Right atrium auricular region (tissue), 2 donors: ENCODE measurements around the gene MAN1B1. TPM values are rescaled to one million over a fixed set of nuclear protein-coding genes. Genes with fewer than 3 reads are reported as not detected.

ENCODE experiments used
- DNase-seq: peaks from one replicate; pipeline ENCODE4 v3.0.0-alpha.2; 2019; ENCODE audit warnings: low spot score
- H3K27ac ChIP-seq, 2 donors: fragments of 200-600 bp; sonication (generic); 1 replicate in 1 of 2; 2 replicates in 1 of 2; pipeline ENCODE4 v1.5.1; 2016 to 2019
- H3K27me3 ChIP-seq, 2 donors: fragments of 200-600 bp; sonication (generic); one replicate each; pipeline versions ENCODE4 v1.5.1 to v1.6.0; 2017 to 2019
- H3K36me3 ChIP-seq: fragments of 200-600 bp; sonication (generic); one replicate; pipeline ENCODE4 v1.5.1; 2016
- H3K4me1 ChIP-seq, 2 donors: fragments of 200-600 bp; sonication (generic); one replicate each; pipeline versions ENCODE4 v1.5.1 to v1.6.0; 2017 to 2019
- H3K4me3 ChIP-seq, 2 donors: fragments of 200-600 bp; sonication (generic); 1 replicate in 1 of 2; 2 replicates in 1 of 2; pipeline ENCODE4 v1.5.1; 2017 to 2019; ENCODE audit warnings: mild to moderate bottlenecking in 1 of 2, moderate library complexity in 1 of 2
- H3K9me3 ChIP-seq, 2 donors: fragments of 200-600 bp; sonication (generic); one replicate each; pipeline ENCODE4 v1.5.1; 2019
- total RNA-seq, 2 donors: library from RNA; depleted of rRNA; stranded (reverse); fragments of >200 nt; gene quantifications; one replicate each; pipeline ENCODE4 v1.1.0, GENCODE V29; 2016
- TF ChIP-seq, protein P1 (sequence below), 2 donors: fragments of 200-600 bp; sonication (generic); IDR thresholded peaks; one replicate each; pipeline ENCODE4 v1.5.1; 2019; ENCODE audit warnings: antibody characterized with exemption in 2 of 2

MAN1B1 gene
- 10 to 100 TPM; 20.9 to 26.8 TPM for total RNA-seq

DNA sequence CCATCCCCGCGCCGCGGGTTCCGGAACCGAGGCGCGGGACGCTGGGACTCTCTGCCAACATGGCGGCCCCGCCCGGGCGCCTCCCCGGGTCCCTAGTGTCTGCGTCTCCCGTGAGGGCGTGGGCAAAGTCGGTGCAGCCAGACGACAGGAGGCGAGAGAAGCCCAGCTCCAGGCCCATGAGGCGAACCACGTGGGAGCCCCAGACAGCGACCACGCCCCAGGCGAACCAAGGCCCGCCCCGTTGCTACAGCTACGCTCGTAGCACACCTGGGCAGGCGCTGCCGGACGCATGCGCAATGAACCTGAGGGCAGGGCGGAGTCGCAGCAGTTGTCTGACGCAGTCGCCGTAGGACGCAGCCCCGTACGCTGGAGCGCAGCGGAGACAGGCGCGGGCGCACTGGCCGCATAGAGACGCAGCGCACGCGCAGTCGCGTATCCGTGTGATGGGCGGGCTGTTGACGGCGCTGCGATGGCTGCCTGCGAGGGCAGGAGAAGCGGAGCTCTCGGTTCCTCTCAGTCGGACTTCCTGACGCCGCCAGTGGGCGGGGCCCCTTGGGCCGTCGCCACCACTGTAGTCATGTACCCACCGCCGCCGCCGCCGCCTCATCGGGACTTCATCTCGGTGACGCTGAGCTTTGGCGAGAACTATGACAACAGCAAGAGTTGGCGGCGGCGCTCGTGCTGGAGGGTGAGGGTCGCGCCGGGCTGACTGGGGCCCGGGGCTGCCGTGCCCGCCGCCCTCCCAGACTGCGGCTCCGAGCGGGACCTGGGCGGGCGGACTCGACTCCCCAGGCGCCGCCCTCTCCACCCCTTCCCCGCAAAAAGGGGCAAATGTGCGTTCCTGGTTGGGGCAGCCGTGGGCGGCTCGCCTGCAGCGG lies at the start of gene MAN1B1:
Gene MAN1B1, plus strand, starts transcription at position 455 of the 878 bp plus-strand sequence. Its CDS starts 15 bp downstream, at position 470.
- Histone ChIP-seq H3K27ac (peak within 1 kb of the TSS; percentile 96 to 99), H3K36me3 (peaks cover 20% of the 10 kb centered on the region), H3K27me3 (no peaks in the 10 kb centered on the region), H3K4me3 (peak within 1 kb of the TSS; percentile 62 to 79), H3K9me3 (no peaks in the 10 kb centered on the region), H3K4me1 (peaks cover 0 to 35% of the 10 kb centered on the region in 2 donors)
- TF ChIP-seq, protein P1, sequence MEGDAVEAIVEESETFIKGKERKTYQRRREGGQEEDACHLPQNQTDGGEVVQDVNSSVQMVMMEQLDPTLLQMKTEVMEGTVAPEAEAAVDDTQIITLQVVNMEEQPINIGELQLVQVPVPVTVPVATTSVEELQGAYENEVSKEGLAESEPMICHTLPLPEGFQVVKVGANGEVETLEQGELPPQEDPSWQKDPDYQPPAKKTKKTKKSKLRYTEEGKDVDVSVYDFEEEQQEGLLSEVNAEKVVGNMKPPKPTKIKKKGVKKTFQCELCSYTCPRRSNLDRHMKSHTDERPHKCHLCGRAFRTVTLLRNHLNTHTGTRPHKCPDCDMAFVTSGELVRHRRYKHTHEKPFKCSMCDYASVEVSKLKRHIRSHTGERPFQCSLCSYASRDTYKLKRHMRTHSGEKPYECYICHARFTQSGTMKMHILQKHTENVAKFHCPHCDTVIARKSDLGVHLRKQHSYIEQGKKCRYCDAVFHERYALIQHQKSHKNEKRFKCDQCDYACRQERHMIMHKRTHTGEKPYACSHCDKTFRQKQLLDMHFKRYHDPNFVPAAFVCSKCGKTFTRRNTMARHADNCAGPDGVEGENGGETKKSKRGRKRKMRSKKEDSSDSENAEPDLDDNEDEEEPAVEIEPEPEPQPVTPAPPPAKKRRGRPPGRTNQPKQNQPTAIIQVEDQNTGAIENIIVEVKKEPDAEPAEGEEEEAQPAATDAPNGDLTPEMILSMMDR (IDR thresholded peaks at IDR 0.05): peak in 1 of 2 donors; percentile 27
- DNase-seq: peak; percentile 98

DNA sequence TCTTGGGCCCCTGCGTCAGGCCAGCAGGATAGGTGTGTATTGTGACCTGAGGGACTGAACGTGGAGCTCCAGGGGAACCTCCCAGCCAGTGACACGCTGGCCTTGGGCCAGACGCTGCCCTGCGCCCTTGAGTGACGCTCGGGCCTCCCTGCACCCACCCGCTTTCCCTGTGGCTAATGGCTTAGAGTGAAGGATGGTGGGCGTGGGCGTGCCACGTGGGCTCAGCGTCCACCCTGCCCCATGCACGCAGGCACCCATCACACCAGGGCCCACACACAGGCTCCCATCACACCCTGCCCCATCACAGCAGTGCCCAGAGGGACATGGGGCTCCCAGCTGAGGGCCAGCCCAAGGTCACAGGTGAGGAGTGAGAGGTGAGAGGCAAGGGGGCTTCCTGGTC lies 49.8 kb upstream of the MAN1B1 start:
- Histone ChIP-seq H3K27me3 (no peaks in the 10 kb centered on the region), H3K9me3 (no peaks in the 10 kb centered on the region), H3K27ac (no peak overlapping the region), H3K36me3 (peaks cover 23% of the 10 kb centered on the region), H3K4me1 (peaks cover 0 to 21% of the 10 kb centered on the region in 2 donors), H3K4me3 (no peak overlapping the region)
- no peak for DNase-seq
- TF ChIP-seq, protein P1 (IDR thresholded peaks at IDR 0.05): no peak

DNA sequence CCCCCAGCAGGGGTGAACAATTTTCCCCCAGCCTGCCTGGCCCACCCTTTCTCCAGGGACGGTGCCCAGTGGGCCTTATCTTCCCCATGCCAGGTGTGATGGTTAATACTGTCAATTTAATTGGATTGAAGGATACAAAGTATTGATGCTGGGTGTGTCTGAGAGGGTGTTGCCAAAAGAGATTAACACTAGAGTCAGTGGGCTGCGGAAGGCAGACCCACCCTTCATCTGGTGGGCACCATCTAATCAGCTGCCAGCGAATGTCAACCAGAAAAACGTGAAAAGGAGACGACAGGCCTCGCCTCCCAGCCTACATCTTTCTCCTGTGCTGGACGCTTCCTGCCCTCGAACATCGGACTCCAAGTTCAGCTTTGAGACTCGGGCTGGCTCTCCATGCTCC lies 49.3 kb upstream of the MAN1B1 start:
- no peak for DNase-seq
- H3K9me3 ChIP-seq: no peaks in the 10 kb centered on the region
- no peaks in the 10 kb centered on the region for H3K27me3 ChIP-seq
- H3K27ac ChIP-seq: no peak overlapping the region
- peaks cover 23% of the 10 kb centered on the region for H3K36me3 ChIP-seq
- no peak overlapping the region for H3K4me3 ChIP-seq
- TF ChIP-seq, protein P1 (IDR thresholded peaks at IDR 0.05): no peak
- H3K4me1 ChIP-seq: peaks cover 0 to 23% of the 10 kb centered on the region in 2 donors

DNA sequence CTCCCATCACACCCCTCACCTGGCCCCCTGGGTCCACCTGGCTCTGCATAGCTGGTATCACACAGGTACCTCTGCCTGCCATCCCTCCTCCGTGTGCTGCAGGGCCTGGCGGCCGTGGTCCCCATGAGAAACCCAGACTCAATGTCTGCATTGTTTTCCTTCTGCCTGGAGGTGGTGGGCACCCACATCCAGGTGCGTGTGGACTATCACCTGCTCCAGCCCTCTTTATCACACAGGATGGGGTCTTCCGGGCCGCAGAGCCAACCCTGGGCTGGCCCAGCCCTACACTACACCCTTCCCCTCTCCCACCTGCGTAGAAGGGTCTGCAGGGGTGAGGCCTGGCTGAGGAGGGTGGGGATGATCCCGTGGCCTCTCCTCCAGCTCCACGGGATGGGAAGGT lies 47.9 kb upstream of the MAN1B1 start:
- Histone ChIP-seq H3K4me3 (no peak overlapping the region), H3K27ac (no peak overlapping the region), H3K9me3 (no peaks in the 10 kb centered on the region), H3K4me1 (peaks cover 0 to 33% of the 10 kb centered on the region in 2 donors), H3K36me3 (peaks cover 23% of the 10 kb centered on the region), H3K27me3 (no peaks in the 10 kb centered on the region)
- TF ChIP-seq, protein P1 (IDR thresholded peaks at IDR 0.05): no peak
- no peak for DNase-seq

DNA sequence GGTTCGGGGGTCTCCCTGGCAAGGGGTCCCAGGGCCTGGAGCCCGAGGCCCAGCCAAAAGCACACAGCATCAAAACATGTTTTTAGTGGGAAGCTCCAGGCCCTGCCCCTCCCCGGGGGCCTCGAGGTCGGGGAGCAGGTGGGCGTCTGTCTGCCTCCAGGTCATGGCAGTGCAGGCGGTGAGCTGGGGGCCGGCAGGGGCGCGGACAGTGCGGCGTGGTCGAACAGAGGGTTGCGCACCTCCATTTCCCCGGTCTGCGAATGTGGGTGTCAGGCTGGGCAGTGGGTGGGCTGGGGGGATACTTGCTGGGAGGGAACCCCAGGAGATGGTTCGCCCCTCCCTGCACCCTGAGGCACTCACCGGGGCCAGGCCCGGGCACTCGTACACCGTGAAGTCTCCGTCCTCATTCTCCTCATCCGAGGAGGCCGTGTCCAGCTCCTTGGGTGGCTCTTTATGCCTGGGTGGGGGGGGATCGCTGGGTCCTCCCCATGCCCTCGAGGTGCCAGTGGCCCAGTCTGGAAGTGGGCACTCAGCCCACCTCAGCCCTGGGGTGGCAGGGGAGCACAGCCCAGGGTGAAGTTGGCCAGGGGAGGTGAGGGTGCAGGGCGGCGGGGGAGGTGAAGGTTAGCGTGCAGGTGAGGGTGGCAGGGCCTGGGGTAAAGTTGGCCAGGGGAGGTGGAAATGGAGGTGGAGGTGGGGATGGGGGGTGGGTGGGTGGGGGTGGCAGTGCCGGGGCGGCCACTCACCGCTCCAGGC lies 47.0 kb upstream of the MAN1B1 start:
- no peaks in the 10 kb centered on the region for H3K27me3 ChIP-seq
- H3K36me3 ChIP-seq: peaks cover 23% of the 10 kb centered on the region
- H3K9me3 ChIP-seq: no peaks in the 10 kb centered on the region
- peaks cover 0 to 36% of the 10 kb centered on the region in 2 donors for H3K4me1 ChIP-seq
- no peak overlapping the region for H3K27ac ChIP-seq
- DNase-seq: no peak
- TF ChIP-seq, protein P1 (IDR thresholded peaks at IDR 0.05): no peak
- H3K4me3 ChIP-seq: no peak overlapping the region
